ENCODE results near the gene SHMT1.
"Not testable (repeated sequence)": the region's sequence is repeated elsewhere in the genome, so short reads cannot be mapped to it uniquely, and the experiment has no call there.

DNA sequence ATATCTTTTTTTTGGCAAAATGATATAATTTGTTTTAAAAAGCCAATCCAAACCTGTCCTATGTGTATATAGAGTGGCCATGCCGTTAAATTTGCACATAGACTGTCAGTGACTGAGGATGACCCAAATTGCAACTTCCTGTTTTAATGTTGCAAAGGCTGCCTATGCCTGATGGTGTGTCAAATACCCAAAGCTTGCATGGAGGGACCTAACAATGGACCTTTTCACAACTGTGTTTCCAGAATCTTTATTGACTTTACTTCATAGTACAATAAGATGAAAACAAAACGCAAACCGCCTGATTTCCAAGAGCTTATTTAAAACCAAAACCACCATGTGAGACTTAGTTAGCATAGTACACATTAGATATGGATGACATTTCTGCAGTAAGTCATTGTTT, 45.6 kb upstream of the SHMT1 start:
- TF ChIP-seq POLR2A, POLR2AphosphoS5 (IDR thresholded peaks at IDR 0.05): not testable (repeated sequence)
- TF ChIP-seq, protein P1, sequence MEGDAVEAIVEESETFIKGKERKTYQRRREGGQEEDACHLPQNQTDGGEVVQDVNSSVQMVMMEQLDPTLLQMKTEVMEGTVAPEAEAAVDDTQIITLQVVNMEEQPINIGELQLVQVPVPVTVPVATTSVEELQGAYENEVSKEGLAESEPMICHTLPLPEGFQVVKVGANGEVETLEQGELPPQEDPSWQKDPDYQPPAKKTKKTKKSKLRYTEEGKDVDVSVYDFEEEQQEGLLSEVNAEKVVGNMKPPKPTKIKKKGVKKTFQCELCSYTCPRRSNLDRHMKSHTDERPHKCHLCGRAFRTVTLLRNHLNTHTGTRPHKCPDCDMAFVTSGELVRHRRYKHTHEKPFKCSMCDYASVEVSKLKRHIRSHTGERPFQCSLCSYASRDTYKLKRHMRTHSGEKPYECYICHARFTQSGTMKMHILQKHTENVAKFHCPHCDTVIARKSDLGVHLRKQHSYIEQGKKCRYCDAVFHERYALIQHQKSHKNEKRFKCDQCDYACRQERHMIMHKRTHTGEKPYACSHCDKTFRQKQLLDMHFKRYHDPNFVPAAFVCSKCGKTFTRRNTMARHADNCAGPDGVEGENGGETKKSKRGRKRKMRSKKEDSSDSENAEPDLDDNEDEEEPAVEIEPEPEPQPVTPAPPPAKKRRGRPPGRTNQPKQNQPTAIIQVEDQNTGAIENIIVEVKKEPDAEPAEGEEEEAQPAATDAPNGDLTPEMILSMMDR (IDR thresholded peaks at IDR 0.05): not testable (repeated sequence)
